HepG2 (cell line): ENCODE data around the gene RBBP5. TPM values are rescaled to one million over a fixed set of nuclear protein-coding genes. Genes with fewer than 3 reads are reported as not detected.

Source experiments
- ATAC-seq: fragments of 200-7000 bp; cut with Tn5 transposase; 3 replicates; pipeline ENCODE4 v1.9.1; 2020; ENCODE audit warnings: mild to moderate bottlenecking, moderate library complexity
- BruUV-seq: library from RNA; stranded (reverse); fragments of 400-500 nt; replicated peaks from 2 replicates; lab custom pipeline; 2021; lab: Mats Ljungman, UMichigan
- CTCF ChIA-PET: fragments of 300-600 bp; formaldehyde crosslinking; extraction: SDS; loops from one replicate; lab custom pipeline; 2021; ENCODE audit warnings: low total read pairs, inconsistent platforms, low intra/inter-chr PET ratio; lab: Yijun Ruan, JAX
- POLR2A ChIA-PET: fragments of 350-600 bp; sonication (Branson Sonifier 250); formaldehyde crosslinking; loops from one replicate; lab custom pipeline; 2020; ENCODE audit warnings: antibody characterized with exemption, inconsistent platforms; lab: Yijun Ruan, JAX
- DNase-seq: peaks from one replicate; pipeline ENCODE4 v3.0.0-alpha.2; 2015; ENCODE audit warnings: low spot score
- FAIRE-seq: peaks from 3 replicates; lab custom pipeline; 2011; peaks lifted over from hg19 to GRCh38; lab: Jason Lieb, UNC
- H2AFZ ChIP-seq: one replicate; pipeline ENCODE4 v1.6.1; 2011; ENCODE audit warnings: low read length, inconsistent platforms
- H3K27ac ChIP-seq: fragments of 300-600 bp; 3 replicates; pipeline ENCODE4 v1.8.0; 2011; ENCODE audit warnings: mixed run types, mild to moderate bottlenecking, mixed read lengths, low read length, inconsistent platforms; ENCODE audit not compliant: insufficient read depth; ENCODE audit errors: extremely low read length
- H3K27me3 ChIP-seq, 2 experiments: fragments of 200-600 bp in 1 of 2; 2 replicates in 1 of 2; 3 replicates in 1 of 2; pipeline versions ENCODE4 v1.6.0 to v1.8.0; 2011; ENCODE audit warnings: low read length in 2 of 2, mild to moderate bottlenecking in 2 of 2, moderate library complexity in 2 of 2, inconsistent platforms in 1 of 2; ENCODE audit not compliant: insufficient read depth in 2 of 2, control insufficient read depth in 1 of 2
- H3K36me3 ChIP-seq, 2 experiments: fragments of 200-600 bp in 1 of 2; replicated peaks in 1 of 2; 2 replicates in 1 of 2; 3 replicates in 1 of 2; pipeline versions ENCODE4 v1.5.1 to v1.8.0; 2011; ENCODE audit warnings: low read length in 2 of 2, inconsistent platforms in 1 of 2; ENCODE audit not compliant: insufficient read depth in 2 of 2, control insufficient read depth in 1 of 2
- H3K4me1 ChIP-seq: 2 replicates; pipeline ENCODE4 v1.5.1; 2012; ENCODE audit warnings: low read length, inconsistent platforms; ENCODE audit not compliant: insufficient read depth
- H3K4me2 ChIP-seq: 2 replicates; pipeline ENCODE4 v1.6.0; 2011; ENCODE audit warnings: low read depth, low read length, inconsistent platforms
- H3K4me3 ChIP-seq, 3 experiments: fragments of 200-600 bp in 1 of 3; sonication (generic), shearing (Covaris generic) in 1 of 3; replicated peaks in 1 of 3; 2 replicates each; pipeline ENCODE4 v1.5.1; 2011 to 2016; ENCODE audit warnings: low read length in 3 of 3, inconsistent platforms in 2 of 3, low read depth in 2 of 3, mild to moderate bottlenecking in 2 of 3, control low read depth in 1 of 3, mixed read lengths in 1 of 3; ENCODE audit not compliant: insufficient read depth in 1 of 3
- H3K79me2 ChIP-seq: one replicate; pipeline ENCODE4 v1.6.1; 2011; ENCODE audit warnings: low read length, inconsistent platforms; ENCODE audit not compliant: insufficient read depth
- H3K9ac ChIP-seq: 2 replicates; pipeline ENCODE4 v1.6.0; 2011; ENCODE audit warnings: mild to moderate bottlenecking, low read depth, low read length, inconsistent platforms; ENCODE audit not compliant: insufficient read depth
- H3K9me3 ChIP-seq: 2 replicates; pipeline ENCODE4 v1.5.1; 2012; ENCODE audit warnings: mild to moderate bottlenecking, low read length
- H4K20me1 ChIP-seq: 2 replicates; pipeline ENCODE4 v1.6.0; 2011; ENCODE audit warnings: inconsistent platforms, mild to moderate bottlenecking, low read length, moderate library complexity; ENCODE audit not compliant: insufficient read depth
- AGO2 ChIP-seq: fragments of 200-400 bp; formaldehyde crosslinking; optimal IDR thresholded peaks from 2 replicates; pipeline ENCODE3; 2017; ENCODE audit warnings: mild to moderate bottlenecking, low read depth, low read length, moderate library complexity
- AHR ChIP-seq: IDR thresholded peaks from 2 replicates; pipeline ENCODE4 v1.6.1; 2018; ENCODE audit warnings: missing genetic modification reagents, missing compliant biosample characterization
- ATM ChIP-seq: fragments of 450-650 bp; IDR thresholded peaks from 2 replicates; pipeline ENCODE4 v1.7.1; 2017; ENCODE audit warnings: mild to moderate bottlenecking, borderline replicate concordance
- FOXO1 ChIP-seq: sonication (generic); formaldehyde crosslinking; IDR thresholded peaks from 2 replicates; pipeline ENCODE4 v1.4.0; 2020; ENCODE audit warnings: missing genetic modification reagents
- IKZF4 ChIP-seq: sonication (generic); formaldehyde crosslinking; IDR thresholded peaks from 2 replicates; pipeline ENCODE4 v1.5.1; 2020; ENCODE audit warnings: borderline replicate concordance, mild to moderate bottlenecking, low read depth, missing genetic modification reagents; ENCODE audit errors: not compliant biosample characterization
- REST ChIP-seq, 2 experiments: IDR thresholded peaks; 2 replicates each; pipeline ENCODE4 v1.6.1; 2011 to 2012; ENCODE audit warnings: low read length in 2 of 2, borderline replicate concordance in 1 of 2, low read depth in 1 of 2, mild to moderate bottlenecking in 1 of 2, moderate library complexity in 1 of 2
- ZNF670 ChIP-seq: sonication (generic); formaldehyde crosslinking; IDR thresholded peaks from 2 replicates; pipeline ENCODE4 v1.8.0; 2022; ENCODE audit warnings: mild to moderate bottlenecking, missing genetic modification reagents, borderline replicate concordance
- ZNF737 ChIP-seq: sonication (generic); formaldehyde crosslinking; IDR thresholded peaks from 2 replicates; pipeline ENCODE4 v1.5.0; 2020; ENCODE audit warnings: missing genetic modification reagents, mild to moderate bottlenecking, borderline replicate concordance
- ZNF784 ChIP-seq: sonication (generic); formaldehyde crosslinking; IDR thresholded peaks from 2 replicates; pipeline ENCODE4 v1.5.1; 2020; ENCODE audit warnings: missing genetic modification reagents, mild to moderate bottlenecking, borderline replicate concordance
- WGBS: methylation state at CpG from one replicate; pipeline ENCODE4 v1.1.6; 2017; ENCODE audit warnings: low lambda C conversion rate; 5-methylcytosine and 5-hydroxymethylcytosine counted together
- in situ Hi-C: cut with HindIII; loops from 2 replicates; pipeline ENCODE4 v1.10.0; 2017; ENCODE audit warnings: low pct_unique_long_range_greater_than_20kb; ENCODE audit not compliant: extremely low pct_ligation_motif_present
- intact Hi-C: fragments of 100-400 bp; cut with micrococcal nuclease; formaldehyde crosslinking; loops from one replicate; pipeline ENCODE4 v1.10.0; 2022; ENCODE audit not compliant: unreplicated experiment
- polyA plus RNA-seq, 8 experiments: library from polyadenylated mRNA; depleted of rRNA in 3 of 8; stranded (reverse) in 7 of 8; unstranded in 1 of 8; fragments of >200 nt; fragmentation: Illumina TruSeq in 4 of 8; extraction: Trizol in 4 of 8; gene quantifications; 2 replicates each; pipeline versions ENCODE4 v1.2.1 to v1.2.3, GENCODE V29; 2011 to 2016; ENCODE audit warnings: low read depth in 4 of 8, missing spikeins in 1 of 8, mixed read lengths in 1 of 8; ENCODE audit not compliant: insufficient read depth in 1 of 8
- total RNA-seq, 5 experiments: library from RNA; depleted of rRNA; stranded (reverse); fragments of >200 nt; fragmentation: Illumina TruSeq; extraction: Trizol; gene quantifications; 2 replicates each; pipeline ENCODE4 v1.2.3, GENCODE V29; 2016; ENCODE audit warnings: low read depth in 1 of 5

Gene RBBP5
- total and polyA plus RNA-seq, 2 of the 13 experiments (the other 11 are each of a cell fraction or from before 2014, with no cell fraction given) = 6.6 to 17.1 TPM

- Histone ChIP-seq H3K9me3 (no peaks in the 10 kb centered on the region), H3K36me3 (peaks cover 4 to 47% of the 10 kb centered on the region in 2 experiments), H3K9ac (no peak overlapping the region), H2AFZ (no peak overlapping the region), H4K20me1 (no peaks in the 10 kb centered on the region), H3K79me2 (no peaks in the 10 kb centered on the region), H3K27me3 (no peaks in the 10 kb centered on the region), H3K4me1 (no peaks in the 10 kb centered on the region), H3K4me3 (no peak overlapping the region), H3K27ac (no peak overlapping the region), H3K4me2 (no peak overlapping the region)
- TF ChIP-seq ZNF670 (no peak), FOXO1 (CRISPR knock-in tag) (no peak), ZNF737 (CRISPR knock-in tag) (no peak), IKZF4 (no peak), REST (IDR thresholded peaks at IDR 0.05; ENCODE audit: borderline replicate concordance in 1 of 2, low read depth in 1 of 2, low read length in 2 of 2) (no peak), ATM (no peak), AHR (CRISPR knock-in tag) (no peak), ZNF784 (CRISPR knock-in tag) (no peak), AGO2 (no peak)
- no peak for FAIRE-seq
- intact Hi-C loops (no loop called here), in situ Hi-C loops (no loop called here)
- no peak for DNase-seq
- POLR2A ChIA-PET = no interaction called here
- BruUV-seq = no TSS peak
- CTCF ChIA-PET = no interaction called here
- no peak for ATAC-seq
- 95% methylated on average over 3 of the region's 3 CpGs for WGBS
Observed at GRCh38 chr1:205088341-205088740, 33.4 kb downstream of the RBBP5 start.
